GDM1 (cell line): ENCODE results near the gene EPHA1.

ENCODE experiments used
- DNase-seq: peaks from one replicate; lab custom pipeline; 2025; lab: John Stamatoyannopoulos, UW

EPHA1 gene

GRCh38 chr7:143374561-143374960, 34.1 kb downstream of the EPHA1 start:
- peak; percentile 43 for DNase-seq

- DNase-seq = no peak
Observed at GRCh38 chr7:143373255-143373794, 35.3 kb downstream of the EPHA1 start.

- peak; percentile 79 for DNase-seq
Observed at GRCh38 chr7:143372070-143372469, 36.6 kb downstream of the EPHA1 start.

- no peak for DNase-seq
Observed at GRCh38 chr7:143369678-143370651, 38.7 kb downstream of the EPHA1 start.

- DNase-seq = no peak
Observed at GRCh38 chr7:143368387-143368786, 40.3 kb downstream of the EPHA1 start.

GRCh38 chr7:143367972-143368371, 40.7 kb downstream of the EPHA1 start:
- DNase-seq = no peak

- DNase-seq = no peak
Observed at GRCh38 chr7:143363016-143363937, 45.4 kb downstream of the EPHA1 start.

GRCh38 chr7:143362131-143363015, 46.3 kb downstream of the EPHA1 start, which contains the start of gene FAM131B:
Gene FAM131B, minus strand, starts transcription at chr7:143362713. Its CDS starts 110 bp downstream, at chr7:143362603.
- no peak for DNase-seq

GRCh38 chr7:143361552-143362130, 47.0 kb downstream of the EPHA1 start:
- DNase-seq = no peak

GRCh38 chr7:143360788-143361551, 47.7 kb downstream of the EPHA1 start:
- DNase-seq = no peak

GRCh38 chr7:143359771-143360353, 48.8 kb downstream of the EPHA1 start:
- peak; percentile 5 for DNase-seq

- no peak for DNase-seq
Observed at GRCh38 chr7:143358626-143359025, 50.0 kb downstream of the EPHA1 start.

GRCh38 chr7:143356414-143357050, 52.1 kb downstream of the EPHA1 start:
- no peak for DNase-seq

- no peak for DNase-seq
Observed at GRCh38 chr7:143355450-143356385, 52.9 kb downstream of the EPHA1 start.

GRCh38 chr7:143354965-143355364, 53.7 kb downstream of the EPHA1 start:
- DNase-seq = no peak

- no peak for DNase-seq
Observed at GRCh38 chr7:143354376-143354775, 54.3 kb downstream of the EPHA1 start.

GRCh38 chr7:143352531-143353002, 56.1 kb downstream of the EPHA1 start:
- DNase-seq = no peak

GRCh38 chr7:143351574-143351973, 57.1 kb downstream of the EPHA1 start:
- no peak for DNase-seq
